RWPE1 (cell line): ENCODE data around the gene KHSRP.
A peak's percentile ranks its signal among the peaks of the same experiment; 100 is the strongest.

Source experiments
- CTCF ChIA-PET: fragments of 350-600 bp; sonication (Branson Sonifier 250); formaldehyde crosslinking; extraction: SDS; loops from one replicate; lab custom pipeline; 2021; lab: Yijun Ruan, JAX
- POLR2A ChIA-PET: fragments of 400-600 bp; formaldehyde crosslinking; extraction: SDS; loops from one replicate; lab custom pipeline; 2020; ENCODE audit warnings: antibody characterized with exemption; ENCODE audit not compliant: low non-redundant PET; lab: Yijun Ruan, JAX
- DNase-seq: peaks from one replicate; pipeline ENCODE4 v3.0.0; 2012; ENCODE audit warnings: low spot score
- H3K27ac ChIP-seq: fragments of 450-650 bp; 2 replicates; pipeline ENCODE4 v1.5.1; 2017
- CTCF ChIP-seq: fragments of 450-650 bp; conservative IDR thresholded peaks from 2 replicates; pipeline ENCODE4 v1.5.1; 2017; ENCODE audit warnings: low read depth, mild to moderate bottlenecking

Gene KHSRP

GRCh38 chr19:6393983-6394412 lies 30.6 kb downstream of the KHSRP start:
- POLR2A ChIA-PET, result no interaction called here
- TF ChIP-seq CTCF, result no peak
- no peak for DNase-seq
- CTCF ChIA-PET, result interaction anchor here (0.6 kb wide), 1 partner anchor 67 kb away, joined by 3 read pairs; no protein-coding TSS in a partner anchor
- peak overlapping the region; percentile 88 for H3K27ac ChIP-seq

- DNase-seq, result peak; percentile 99
- peak within 1 kb of the TSS; percentile 88 for H3K27ac ChIP-seq
- ChIA-PET CTCF (interaction anchor here (0.7 kb wide), 2 partner anchors 14 to 600 kb away, joined by 3 read pairs; no protein-coding TSS in a partner anchor), POLR2A (no interaction called here)
- no peak for TF ChIP-seq CTCF
Observed at GRCh38 chr19:6393074-6393982, 31.3 kb downstream of the KHSRP start, which contains the start of gene GTF2F1. TSS of gene GTF2F1 (minus strand) at chr19:6393164. CDS start at chr19:6392995, 169 bp downstream.

DNA sequence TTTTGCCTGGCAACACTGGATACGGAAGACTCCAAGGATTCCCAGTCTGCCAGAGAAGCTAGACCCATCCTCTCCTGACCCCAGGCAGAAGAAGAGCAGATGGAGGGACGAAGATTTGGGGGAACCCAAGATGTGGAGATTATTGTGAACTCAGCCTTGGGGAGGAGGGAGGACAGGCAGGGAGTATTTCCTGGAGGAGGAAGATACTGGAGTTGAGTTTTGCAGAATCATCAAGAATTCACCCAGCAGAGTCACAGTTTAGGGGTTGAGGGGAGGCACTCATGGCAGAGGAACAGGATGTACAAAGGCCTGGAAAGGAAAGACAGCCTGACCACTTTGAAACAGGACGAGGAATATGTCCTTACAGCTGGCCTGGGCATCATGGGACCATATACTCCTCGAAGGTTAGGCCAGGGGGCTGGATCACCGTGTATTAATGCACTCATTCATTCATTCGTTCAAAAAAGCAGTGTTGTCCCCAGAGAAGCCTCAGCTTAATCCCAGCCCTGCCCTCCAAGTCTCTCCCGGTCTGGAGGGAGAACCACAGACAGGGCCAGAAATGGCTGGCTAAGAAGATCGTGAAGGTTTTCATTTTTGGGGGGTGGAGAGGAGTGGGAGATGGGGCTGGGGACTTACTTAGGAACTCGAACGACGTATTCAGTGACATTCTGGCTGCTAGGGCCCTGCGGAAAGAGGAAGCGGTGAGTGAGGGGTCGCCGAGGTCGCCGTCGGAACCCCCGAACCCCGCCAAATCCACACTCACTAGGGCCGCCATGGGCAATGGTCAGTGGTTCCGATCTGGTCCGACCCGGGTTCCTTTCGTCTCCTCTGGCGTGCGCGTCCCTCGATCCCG lies 32.2 kb downstream of the KHSRP start:
- DNase-seq, result no peak
- ChIA-PET CTCF (interaction anchor here (0.6 to 0.7 kb wide), 3 partner anchors 13 to 599 kb away, joined by 3 read pairs; no protein-coding TSS in a partner anchor), POLR2A (no interaction called here)
- peak overlapping the region; percentile 88 for H3K27ac ChIP-seq
- TF ChIP-seq CTCF, result no peak

GRCh38 chr19:6387372-6387771 lies 37.2 kb downstream of the KHSRP start:
- no peak for DNase-seq
- TF ChIP-seq CTCF, result no peak
- no peak overlapping the region for H3K27ac ChIP-seq
- POLR2A ChIA-PET, result no interaction called here
- CTCF ChIA-PET, result no interaction called here

DNA sequence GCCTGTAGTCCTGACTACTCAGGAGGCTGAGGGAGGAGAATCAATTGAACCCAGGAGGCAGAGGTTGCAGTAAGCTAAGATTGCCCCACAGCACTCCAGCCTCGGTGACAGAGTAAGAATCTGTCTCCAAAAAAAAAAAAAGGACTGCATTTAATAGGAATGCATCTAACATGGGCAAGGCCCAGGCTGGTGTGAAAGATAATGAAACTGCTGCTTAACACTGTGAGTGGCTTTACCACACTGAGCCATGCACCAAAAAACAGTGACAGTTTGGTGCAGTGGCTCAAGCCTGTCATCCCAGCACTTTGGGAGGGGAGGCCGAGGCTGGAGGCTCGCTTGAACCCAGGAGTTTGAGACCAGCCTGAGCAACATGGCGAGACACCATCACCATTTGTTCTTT lies 40.2 kb downstream of the KHSRP start:
- no peak for DNase-seq
- H3K27ac ChIP-seq, result peak overlapping the region; percentile 18; the same call in 1 of the 2 replicates
- POLR2A ChIA-PET, result interaction anchor here (0.7 kb wide), 1 partner anchor 139 kb away, joined by 4 read pairs; no protein-coding TSS in a partner anchor
- CTCF ChIA-PET, result no interaction called here
- TF ChIP-seq CTCF, result no peak

GRCh38 chr19:6383188-6383587 lies 41.4 kb downstream of the KHSRP start:
- DNase-seq, result no peak
- H3K27ac ChIP-seq, result no peak overlapping the region
- CTCF ChIA-PET, result no interaction called here
- POLR2A ChIA-PET, result no interaction called here
- TF ChIP-seq CTCF, result no peak
